Measurements from ENCODE around the gene CLEC1B.
"Not testable (repeated sequence)": the region's sequence is repeated elsewhere in the genome, so short reads cannot be mapped to it uniquely, and the experiment has no call there.

Gene CLEC1B

GRCh38 chr12:9999016-9999415 lies at the start of gene CLEC1B:
Gene CLEC1B (minus strand): TSS chr12:9999121. CDS start chr12:9999100, 21 bp downstream.
- DNase-seq (ENCODE audit: low spot score), result no peak

GRCh38 chr12:10048526-10048925 lies 49.6 kb upstream of the CLEC1B start:
- no peak for DNase-seq (ENCODE audit: low spot score)

GRCh38 chr12:10042167-10042566 lies 43.2 kb upstream of the CLEC1B start:
- no peak for DNase-seq (ENCODE audit: low spot score)

GRCh38 chr12:10033783-10034545 lies 35.0 kb upstream of the CLEC1B start:
- no peak for DNase-seq (ENCODE audit: low spot score)

- DNase-seq (ENCODE audit: low spot score), result no peak
Measured at GRCh38 chr12:10031771-10032175, 32.9 kb upstream of the CLEC1B start.

- no peak for DNase-seq (ENCODE audit: low spot score)
Measured at GRCh38 chr12:10031321-10031720, 32.4 kb upstream of the CLEC1B start.

- DNase-seq (ENCODE audit: low spot score), result no peak
Measured at GRCh38 chr12:10030446-10030845, 31.5 kb upstream of the CLEC1B start, which contains the start of gene CLEC9A. Gene CLEC9A (plus strand): TSS chr12:10030682. CDS start chr12:10052688, 22,006 bp downstream.

GRCh38 chr12:10027721-10028120 lies 28.8 kb upstream of the CLEC1B start:
- DNase-seq (ENCODE audit: low spot score), result no peak

GRCh38 chr12:10027311-10027710 lies 28.4 kb upstream of the CLEC1B start:
- DNase-seq (ENCODE audit: low spot score), result no peak

- not testable (repeated sequence) for DNase-seq (ENCODE audit: low spot score)
Measured at GRCh38 chr12:10026666-10027065, 27.7 kb upstream of the CLEC1B start.

GRCh38 chr12:10025236-10025635 lies 26.3 kb upstream of the CLEC1B start:
- no peak for DNase-seq (ENCODE audit: low spot score)

GRCh38 chr12:10021342-10021741 lies 22.4 kb upstream of the CLEC1B start:
- DNase-seq (ENCODE audit: low spot score), result no peak

GRCh38 chr12:10018386-10018785 lies 19.5 kb upstream of the CLEC1B start:
- no peak for DNase-seq (ENCODE audit: low spot score)

- DNase-seq (ENCODE audit: low spot score), result no peak
Measured at GRCh38 chr12:10016881-10017280, 18.0 kb upstream of the CLEC1B start.

- no peak for DNase-seq (ENCODE audit: low spot score)
Measured at GRCh38 chr12:10015450-10015849, 16.5 kb upstream of the CLEC1B start.

- DNase-seq (ENCODE audit: low spot score), result no peak
Measured at GRCh38 chr12:10012630-10013330, 13.9 kb upstream of the CLEC1B start.

- no peak for DNase-seq (ENCODE audit: low spot score)
Measured at GRCh38 chr12:10001171-10001776, 2.4 kb upstream of the CLEC1B start.

GRCh38 chr12:9992296-9992695 lies 6.6 kb downstream of the CLEC1B start:
- DNase-seq (ENCODE audit: low spot score), result no peak

- DNase-seq (ENCODE audit: low spot score), result no peak
Measured at GRCh38 chr12:9991876-9992275, 7.0 kb downstream of the CLEC1B start.

- DNase-seq (ENCODE audit: low spot score), result no peak
Measured at GRCh38 chr12:9980126-9980525, 18.8 kb downstream of the CLEC1B start.

GRCh38 chr12:9977916-9978315 lies 21.0 kb downstream of the CLEC1B start:
- DNase-seq (ENCODE audit: low spot score), result no peak

- DNase-seq (ENCODE audit: low spot score), result not testable (repeated sequence)
Measured at GRCh38 chr12:9976626-9977025, 22.3 kb downstream of the CLEC1B start.

GRCh38 chr12:9975614-9976013 lies 23.3 kb downstream of the CLEC1B start:
- no peak for DNase-seq (ENCODE audit: low spot score)
